ENCODE measurements around the gene STMN1.
A peak's percentile ranks its signal among the peaks of the same experiment; 100 is the strongest.

The STMN1 gene

GRCh38 chr1:25929016-25929415 lies 22.8 kb upstream of the STMN1 start:
- TF ChIP-seq, protein P1, sequence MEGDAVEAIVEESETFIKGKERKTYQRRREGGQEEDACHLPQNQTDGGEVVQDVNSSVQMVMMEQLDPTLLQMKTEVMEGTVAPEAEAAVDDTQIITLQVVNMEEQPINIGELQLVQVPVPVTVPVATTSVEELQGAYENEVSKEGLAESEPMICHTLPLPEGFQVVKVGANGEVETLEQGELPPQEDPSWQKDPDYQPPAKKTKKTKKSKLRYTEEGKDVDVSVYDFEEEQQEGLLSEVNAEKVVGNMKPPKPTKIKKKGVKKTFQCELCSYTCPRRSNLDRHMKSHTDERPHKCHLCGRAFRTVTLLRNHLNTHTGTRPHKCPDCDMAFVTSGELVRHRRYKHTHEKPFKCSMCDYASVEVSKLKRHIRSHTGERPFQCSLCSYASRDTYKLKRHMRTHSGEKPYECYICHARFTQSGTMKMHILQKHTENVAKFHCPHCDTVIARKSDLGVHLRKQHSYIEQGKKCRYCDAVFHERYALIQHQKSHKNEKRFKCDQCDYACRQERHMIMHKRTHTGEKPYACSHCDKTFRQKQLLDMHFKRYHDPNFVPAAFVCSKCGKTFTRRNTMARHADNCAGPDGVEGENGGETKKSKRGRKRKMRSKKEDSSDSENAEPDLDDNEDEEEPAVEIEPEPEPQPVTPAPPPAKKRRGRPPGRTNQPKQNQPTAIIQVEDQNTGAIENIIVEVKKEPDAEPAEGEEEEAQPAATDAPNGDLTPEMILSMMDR (conservative IDR thresholded peaks at IDR 0.05; ENCODE audit: low read depth), result no peak
- H3K27ac ChIP-seq, result no peak overlapping the region
- CTCF ChIA-PET, result no interaction called here
- DNase-seq (ENCODE audit: low spot score), result no peak
- POLR2A ChIA-PET (ENCODE audit: low non-redundant PET), result no interaction called here

- DNase-seq (ENCODE audit: low spot score), result no peak
Observed at GRCh38 chr1:25927521-25928265, 21.5 kb upstream of the STMN1 start.

DNA sequence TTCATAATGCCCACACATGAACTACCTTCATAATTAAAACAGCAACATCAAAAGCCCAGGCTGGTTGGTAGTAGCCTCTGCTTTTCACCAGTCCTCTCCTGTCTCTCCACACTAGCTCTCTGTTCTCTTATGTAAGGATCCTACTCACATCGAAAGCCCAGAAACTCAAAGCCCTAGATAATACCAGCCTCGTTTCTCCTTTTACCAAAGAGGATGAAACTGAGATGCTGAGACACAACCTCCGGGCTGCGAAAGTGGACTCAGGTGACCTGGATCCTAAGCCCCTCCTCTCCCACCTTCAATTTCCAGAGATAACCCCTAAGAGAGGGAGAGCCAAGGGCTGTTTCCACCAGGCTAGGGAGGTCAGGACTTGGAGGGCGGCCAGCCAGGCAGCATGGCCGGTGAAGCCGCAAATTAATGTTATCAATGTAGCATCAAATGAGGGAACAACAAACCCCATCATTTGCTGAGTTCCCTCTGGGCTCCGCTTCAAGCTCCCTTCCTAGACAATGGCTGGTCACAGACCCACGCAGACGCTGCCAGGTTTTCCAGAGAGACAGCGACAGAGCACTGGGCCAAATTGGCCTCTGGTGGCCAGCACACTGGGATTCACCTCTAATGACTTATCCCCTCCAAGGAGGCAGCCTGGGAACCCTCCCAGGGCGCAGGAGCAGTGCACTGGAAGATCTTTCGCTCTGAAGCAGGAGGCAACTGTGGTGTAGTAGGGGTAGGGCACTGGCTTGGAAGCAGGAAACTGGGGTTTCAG lies 20.7 kb upstream of the STMN1 start:
- CTCF ChIA-PET, result no interaction called here
- TF ChIP-seq, protein P1 (conservative IDR thresholded peaks at IDR 0.05; ENCODE audit: low read depth), result no peak
- H3K27ac ChIP-seq, result no peak overlapping the region
- no peak for DNase-seq (ENCODE audit: low spot score)
- POLR2A ChIA-PET (ENCODE audit: low non-redundant PET), result no interaction called here

More at GRCh38 chr1:25927521-25928265, 21.5 kb upstream of the STMN1 start:
- H3K27ac ChIP-seq, result no peak overlapping the region
- TF ChIP-seq, protein P1 (conservative IDR thresholded peaks at IDR 0.05; ENCODE audit: low read depth), result no peak
- ChIA-PET CTCF (interaction anchor here (0.6 kb wide), 1 partner anchor 102 kb away, joined by 3 read pairs; no protein-coding TSS in a partner anchor), POLR2A (ENCODE audit: low non-redundant PET) (no interaction called here)

DNA sequence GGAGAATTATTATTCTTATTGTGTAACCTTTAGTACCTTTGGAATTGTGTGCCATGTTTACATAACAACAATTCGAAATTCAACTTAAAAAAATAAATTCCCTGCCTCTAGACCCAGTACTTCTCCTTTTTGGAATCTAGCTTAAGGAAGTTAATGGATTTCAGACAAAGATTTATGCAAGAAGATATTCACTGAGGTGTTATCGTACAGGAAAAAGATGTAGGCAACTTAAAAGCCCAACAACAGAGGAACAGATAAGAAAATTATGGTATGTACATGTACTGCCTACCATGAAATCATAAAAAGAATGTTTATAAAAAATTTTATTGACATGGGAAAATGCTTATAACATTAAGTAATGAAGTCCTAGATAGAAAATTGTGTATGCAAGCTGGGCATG lies 18.2 kb upstream of the STMN1 start:
- no peak overlapping the region for H3K27ac ChIP-seq
- CTCF ChIA-PET, result interaction anchor here (0.6 kb wide), 1 partner anchor 81 kb away, joined by 3 read pairs; no protein-coding TSS in a partner anchor
- POLR2A ChIA-PET (ENCODE audit: low non-redundant PET), result no interaction called here
- no peak for DNase-seq (ENCODE audit: low spot score)
- TF ChIP-seq, protein P1 (conservative IDR thresholded peaks at IDR 0.05; ENCODE audit: low read depth), result no peak

- ChIA-PET POLR2A (ENCODE audit: low non-redundant PET) (no interaction called here), CTCF (interaction anchor here (0.5 kb wide), 1 partner anchor 35 kb away, joined by 3 read pairs; no protein-coding TSS in a partner anchor)
- TF ChIP-seq, protein P1 (conservative IDR thresholded peaks at IDR 0.05; ENCODE audit: low read depth), result no peak
- peak overlapping the region; percentile 55 for H3K27ac ChIP-seq
- no peak for DNase-seq (ENCODE audit: low spot score)
Observed at GRCh38 chr1:25922971-25923552, 16.8 kb upstream of the STMN1 start.

Measured in RWPE1 (cell line).